ENCODE results near the gene TRPM6. TPM values are rescaled to one million over a fixed set of nuclear protein-coding genes. Genes with fewer than 3 reads are reported as not detected.

The TRPM6 gene
- total RNA-seq, 2 experiments from 2014 or later, result not detected

GRCh38 chr9:74718709-74719108, 169.0 kb downstream of the TRPM6 start:
- Histone ChIP-seq H3K9me2 (ENCODE audit: insufficient read depth, low read length) (no peaks in the 10 kb centered on the region), H3K4me3 (ENCODE audit: low read depth, low read length, poor library complexity, severe bottlenecking) (no peak overlapping the region), H2AFZ (ENCODE audit: low read length) (no peak overlapping the region), H3K36me3 (ENCODE audit: insufficient read depth, low read length) (no peaks in the 10 kb centered on the region), H3K9me3 (ENCODE audit: low read length) (no peaks in the 10 kb centered on the region), H3K4me2 (ENCODE audit: low read length) (no peak overlapping the region), H3K4me1 (ENCODE audit: insufficient read depth, low read length, poor library complexity, severe bottlenecking) (no peaks in the 10 kb centered on the region), H3K79me2 (ENCODE audit: insufficient read depth, low read depth, low read length) (no peaks in the 10 kb centered on the region), H4K20me1 (ENCODE audit: insufficient read depth, low read length) (no peaks in the 10 kb centered on the region), H3K27ac (ENCODE audit: low read depth, low read length, poor library complexity, severe bottlenecking) (no peak overlapping the region)
- no TSS peak for BruUV-seq (replicated peaks)
- DNase-seq (ENCODE audit: low spot score), result no peak
- CTCF ChIA-PET (ENCODE audit: unreplicated experiment), result no interaction called here
- intact Hi-C loops (cut with micrococcal nuclease; ENCODE audit: unreplicated experiment), result no loop called here
- POLR2A ChIA-PET, result no interaction called here
- no peak for TF ChIP-seq CTCF (conservative IDR thresholded peaks at IDR 0.05; ENCODE audit: low read length)
- no peak for TF ChIP-seq EZH2phosphoT487 (IDR thresholded peaks at IDR 0.05; ENCODE audit: borderline replicate concordance, low read depth, low read length)

GRCh38 chr9:74711341-74711740, 176.4 kb downstream of the TRPM6 start:
- Histone ChIP-seq H3K79me2 (ENCODE audit: insufficient read depth, low read depth, low read length) (no peaks in the 10 kb centered on the region), H3K4me1 (ENCODE audit: insufficient read depth, low read length, poor library complexity, severe bottlenecking) (no peaks in the 10 kb centered on the region), H3K27ac (ENCODE audit: low read depth, low read length, poor library complexity, severe bottlenecking) (no peak overlapping the region), H3K4me2 (ENCODE audit: low read length) (no peak overlapping the region), H3K4me3 (ENCODE audit: low read depth, low read length, poor library complexity, severe bottlenecking) (no peak overlapping the region), H2AFZ (ENCODE audit: low read length) (no peak overlapping the region), H3K9me3 (ENCODE audit: low read length) (no peaks in the 10 kb centered on the region), H3K36me3 (ENCODE audit: insufficient read depth, low read length) (no peaks in the 10 kb centered on the region), H4K20me1 (ENCODE audit: insufficient read depth, low read length) (no peaks in the 10 kb centered on the region), H3K9me2 (ENCODE audit: insufficient read depth, low read length) (no peaks in the 10 kb centered on the region)
- DNase-seq (ENCODE audit: low spot score), result no peak
- intact Hi-C loops (cut with micrococcal nuclease; ENCODE audit: unreplicated experiment), result no loop called here
- BruUV-seq (replicated peaks), result no TSS peak
- ChIA-PET POLR2A (no interaction called here), CTCF (ENCODE audit: unreplicated experiment) (no interaction called here)
- TF ChIP-seq EZH2phosphoT487 (IDR thresholded peaks at IDR 0.05; ENCODE audit: borderline replicate concordance, low read depth, low read length) (no peak), CTCF (conservative IDR thresholded peaks at IDR 0.05; ENCODE audit: low read length) (no peak)

GRCh38 chr9:74697535-74697934, 190.2 kb downstream of the TRPM6 start:
- Histone ChIP-seq H3K4me2 (ENCODE audit: low read length) (no peak overlapping the region), H3K4me3 (ENCODE audit: low read depth, low read length, poor library complexity, severe bottlenecking) (no peak overlapping the region), H3K9me3 (ENCODE audit: low read length) (no peaks in the 10 kb centered on the region), H3K27ac (ENCODE audit: low read depth, low read length, poor library complexity, severe bottlenecking) (no peak overlapping the region), H4K20me1 (ENCODE audit: insufficient read depth, low read length) (no peaks in the 10 kb centered on the region), H3K79me2 (ENCODE audit: insufficient read depth, low read depth, low read length) (no peaks in the 10 kb centered on the region), H3K4me1 (ENCODE audit: insufficient read depth, low read length, poor library complexity, severe bottlenecking) (no peaks in the 10 kb centered on the region), H3K9me2 (ENCODE audit: insufficient read depth, low read length) (no peaks in the 10 kb centered on the region), H3K36me3 (ENCODE audit: insufficient read depth, low read length) (no peaks in the 10 kb centered on the region), H2AFZ (ENCODE audit: low read length) (no peak overlapping the region)
- no TSS peak for BruUV-seq (replicated peaks)
- TF ChIP-seq EZH2phosphoT487 (IDR thresholded peaks at IDR 0.05; ENCODE audit: borderline replicate concordance, low read depth, low read length) (no peak), CTCF (conservative IDR thresholded peaks at IDR 0.05; ENCODE audit: low read length) (no peak)
- intact Hi-C loops (cut with micrococcal nuclease; ENCODE audit: unreplicated experiment), result no loop called here
- CTCF ChIA-PET (ENCODE audit: unreplicated experiment), result no interaction called here
- DNase-seq (ENCODE audit: low spot score), result no peak
- POLR2A ChIA-PET, result interaction anchor here (0.6 kb wide), 1 partner anchor 67 kb away, joined by 3 read pairs; no protein-coding TSS in a partner anchor

Data from OCI-LY7 (cell line).